MM.1S (cell line): ENCODE results near the gene ALDH3B1.

ENCODE experiments used
- EZH2phosphoT487 ChIP-seq: fragments of 300-600 bp; sonication (generic); IDR thresholded peaks from 2 replicates; pipeline ENCODE4 v1.6.1; 2018; ENCODE audit warnings: antibody characterized with exemption, low read length
- TF ChIP-seq, protein P1 (sequence below): fragments of 300-600 bp; sonication (generic); IDR thresholded peaks from 2 replicates; pipeline ENCODE4 v1.5.1; 2016; ENCODE audit warnings: antibody characterized with exemption, low read length, mixed read lengths

DNA sequence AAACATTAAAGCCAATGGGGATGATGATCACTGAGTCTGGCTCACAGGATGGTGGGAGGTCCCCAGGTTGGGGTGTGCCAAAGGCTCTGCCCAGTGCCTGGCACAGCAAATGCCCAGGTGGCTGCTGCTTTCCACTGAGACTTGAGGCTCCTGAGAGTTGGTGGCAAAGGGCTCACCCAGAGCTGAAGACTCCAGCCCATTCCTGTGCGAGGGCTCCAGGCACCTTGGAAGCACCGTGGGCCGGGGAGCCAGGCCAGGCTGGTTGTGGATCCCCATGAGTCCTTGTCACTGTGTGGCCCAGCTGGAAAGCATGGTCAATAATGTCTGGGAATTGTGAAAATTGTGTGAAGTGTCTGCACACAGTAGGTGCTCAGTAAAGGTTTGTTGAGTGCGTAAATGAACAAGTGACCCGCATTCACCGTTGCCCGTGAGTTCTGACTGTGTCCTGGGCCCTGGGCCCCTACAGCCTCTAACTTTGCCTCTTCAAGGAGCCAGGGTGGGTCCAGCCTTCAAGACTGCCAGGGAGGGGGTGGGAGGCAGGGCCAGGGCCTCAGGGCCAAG lies 3.4 kb upstream of the ALDH3B1 start:
- TF ChIP-seq, protein P1, sequence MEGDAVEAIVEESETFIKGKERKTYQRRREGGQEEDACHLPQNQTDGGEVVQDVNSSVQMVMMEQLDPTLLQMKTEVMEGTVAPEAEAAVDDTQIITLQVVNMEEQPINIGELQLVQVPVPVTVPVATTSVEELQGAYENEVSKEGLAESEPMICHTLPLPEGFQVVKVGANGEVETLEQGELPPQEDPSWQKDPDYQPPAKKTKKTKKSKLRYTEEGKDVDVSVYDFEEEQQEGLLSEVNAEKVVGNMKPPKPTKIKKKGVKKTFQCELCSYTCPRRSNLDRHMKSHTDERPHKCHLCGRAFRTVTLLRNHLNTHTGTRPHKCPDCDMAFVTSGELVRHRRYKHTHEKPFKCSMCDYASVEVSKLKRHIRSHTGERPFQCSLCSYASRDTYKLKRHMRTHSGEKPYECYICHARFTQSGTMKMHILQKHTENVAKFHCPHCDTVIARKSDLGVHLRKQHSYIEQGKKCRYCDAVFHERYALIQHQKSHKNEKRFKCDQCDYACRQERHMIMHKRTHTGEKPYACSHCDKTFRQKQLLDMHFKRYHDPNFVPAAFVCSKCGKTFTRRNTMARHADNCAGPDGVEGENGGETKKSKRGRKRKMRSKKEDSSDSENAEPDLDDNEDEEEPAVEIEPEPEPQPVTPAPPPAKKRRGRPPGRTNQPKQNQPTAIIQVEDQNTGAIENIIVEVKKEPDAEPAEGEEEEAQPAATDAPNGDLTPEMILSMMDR = no peak
- TF ChIP-seq EZH2phosphoT487 = no peak
